ENCODE results near the gene NCL.

DNA sequence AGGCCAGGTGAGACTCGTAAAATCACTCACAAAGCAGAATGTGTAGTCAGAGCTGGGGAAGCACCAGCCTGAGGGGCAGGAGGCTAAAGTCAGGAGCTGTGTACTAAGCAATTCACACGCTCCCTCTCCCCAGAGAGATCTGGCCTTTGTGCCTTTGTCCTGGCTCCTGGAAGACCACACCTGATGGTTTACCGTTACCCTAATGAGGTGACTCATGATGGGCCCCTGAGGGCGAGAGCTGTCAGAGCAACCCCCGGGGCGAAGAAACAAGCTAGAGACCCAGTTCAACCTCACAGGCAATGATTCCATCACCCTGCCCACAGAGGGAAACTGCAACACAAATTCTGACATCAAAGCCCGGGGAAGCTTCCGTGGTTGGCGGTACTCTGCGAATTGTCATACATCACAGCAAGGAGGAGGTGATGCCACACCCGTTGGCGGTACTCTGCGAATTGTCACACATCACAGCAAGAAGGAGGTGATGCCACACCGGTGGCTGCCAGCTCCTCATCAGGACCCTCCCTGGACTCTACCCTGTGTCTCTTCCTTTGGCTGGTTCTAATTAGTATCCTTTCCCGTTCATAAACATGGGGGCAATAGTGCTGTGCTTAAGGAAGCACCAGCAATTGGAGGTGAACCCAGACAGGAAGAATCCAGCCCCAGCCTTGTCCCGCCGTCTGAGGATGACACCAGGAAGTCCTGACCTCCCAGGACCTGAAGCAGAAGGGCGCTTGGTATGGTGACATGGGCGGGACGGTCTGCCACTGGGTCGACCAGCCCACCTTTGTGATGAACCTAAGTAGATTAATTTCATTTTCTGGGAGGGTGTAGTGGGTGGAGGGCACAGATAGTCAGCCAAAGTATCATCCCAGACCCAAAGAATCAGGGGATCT lies 38.2 kb downstream of the NCL start:
- TF ChIP-seq, protein P1, sequence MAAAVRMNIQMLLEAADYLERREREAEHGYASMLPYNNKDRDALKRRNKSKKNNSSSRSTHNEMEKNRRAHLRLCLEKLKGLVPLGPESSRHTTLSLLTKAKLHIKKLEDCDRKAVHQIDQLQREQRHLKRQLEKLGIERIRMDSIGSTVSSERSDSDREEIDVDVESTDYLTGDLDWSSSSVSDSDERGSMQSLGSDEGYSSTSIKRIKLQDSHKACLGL (CRISPR knock-in tag; IDR thresholded peaks at IDR 0.05): no peak
- TF ChIP-seq, protein P2, sequence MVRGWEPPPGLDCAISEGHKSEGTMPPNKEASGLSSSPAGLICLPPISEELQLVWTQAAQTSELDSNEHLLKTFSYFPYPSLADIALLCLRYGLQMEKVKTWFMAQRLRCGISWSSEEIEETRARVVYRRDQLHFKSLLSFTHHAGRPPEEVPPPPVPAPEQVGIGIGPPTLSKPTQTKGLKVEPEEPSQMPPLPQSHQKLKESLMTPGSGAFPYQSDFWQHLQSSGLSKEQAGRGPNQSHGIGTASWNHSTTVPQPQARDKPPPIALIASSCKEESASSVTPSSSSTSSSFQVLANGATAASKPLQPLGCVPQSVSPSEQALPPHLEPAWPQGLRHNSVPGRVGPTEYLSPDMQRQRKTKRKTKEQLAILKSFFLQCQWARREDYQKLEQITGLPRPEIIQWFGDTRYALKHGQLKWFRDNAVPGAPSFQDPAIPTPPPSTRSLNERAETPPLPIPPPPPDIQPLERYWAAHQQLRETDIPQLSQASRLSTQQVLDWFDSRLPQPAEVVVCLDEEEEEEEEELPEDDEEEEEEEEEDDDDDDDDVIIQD (CRISPR knock-in tag; IDR thresholded peaks at IDR 0.05; ENCODE audit: low read depth): no peak
- TF ChIP-seq TCF7 (IDR thresholded peaks at IDR 0.05; ENCODE audit: low read depth) (no peak), ZBTB7A (CRISPR knock-in tag; IDR thresholded peaks at IDR 0.05) (no peak), POLR2A (IDR thresholded peaks at IDR 0.05; ENCODE audit: insufficient read depth in 1 of 2, low read depth in 2 of 2, low read length in 2 of 2) (no peak)
- TF ChIP-seq, protein P3, sequence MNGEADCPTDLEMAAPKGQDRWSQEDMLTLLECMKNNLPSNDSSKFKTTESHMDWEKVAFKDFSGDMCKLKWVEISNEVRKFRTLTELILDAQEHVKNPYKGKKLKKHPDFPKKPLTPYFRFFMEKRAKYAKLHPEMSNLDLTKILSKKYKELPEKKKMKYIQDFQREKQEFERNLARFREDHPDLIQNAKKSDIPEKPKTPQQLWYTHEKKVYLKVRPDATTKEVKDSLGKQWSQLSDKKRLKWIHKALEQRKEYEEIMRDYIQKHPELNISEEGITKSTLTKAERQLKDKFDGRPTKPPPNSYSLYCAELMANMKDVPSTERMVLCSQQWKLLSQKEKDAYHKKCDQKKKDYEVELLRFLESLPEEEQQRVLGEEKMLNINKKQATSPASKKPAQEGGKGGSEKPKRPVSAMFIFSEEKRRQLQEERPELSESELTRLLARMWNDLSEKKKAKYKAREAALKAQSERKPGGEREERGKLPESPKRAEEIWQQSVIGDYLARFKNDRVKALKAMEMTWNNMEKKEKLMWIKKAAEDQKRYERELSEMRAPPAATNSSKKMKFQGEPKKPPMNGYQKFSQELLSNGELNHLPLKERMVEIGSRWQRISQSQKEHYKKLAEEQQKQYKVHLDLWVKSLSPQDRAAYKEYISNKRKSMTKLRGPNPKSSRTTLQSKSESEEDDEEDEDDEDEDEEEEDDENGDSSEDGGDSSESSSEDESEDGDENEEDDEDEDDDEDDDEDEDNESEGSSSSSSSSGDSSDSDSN (CRISPR knock-in tag; IDR thresholded peaks at IDR 0.05): no peak

All from HepG2 (cell line).